Measurements from ENCODE around the gene SLC35F4. TPM values are rescaled to one million over a fixed set of nuclear protein-coding genes. Genes with fewer than 3 reads are reported as not detected.

Gene SLC35F4
- total and polyA plus RNA-seq, 2 donors (not counting 3 experiments of a cell fraction or from before 2014, with no cell fraction given) = not detected

- H3K27ac ChIP-seq (ENCODE audit: insufficient read depth, low read depth, low read length) = no peak overlapping the region
- POLR2A ChIA-PET = no interaction called here
- DNase-seq (ENCODE audit: low read depth, low spot score) (no peak), FAIRE-seq (no peak)
- H3K4me3 ChIP-seq (replicated peaks in 1 of 3; ENCODE audit: insufficient read depth in 1 of 3, low read depth in 1 of 3, low read length in 3 of 3) = no peak overlapping the region
- H3K36me3 ChIP-seq (ENCODE audit: control insufficient read depth in 2 of 2, extremely low read depth in 1 of 2, insufficient read depth in 2 of 2, low read length in 2 of 2) = no peaks in the 10 kb centered on the region
- H3K9me3 ChIP-seq (replicated peaks; ENCODE audit: control insufficient read depth, insufficient read depth, low read length) = no peaks in the 10 kb centered on the region
- TF ChIP-seq EZH2 (IDR thresholded peaks at IDR 0.05; ENCODE audit: borderline replicate concordance, low read depth, low read length, severe bottlenecking) (no peak), POLR2AphosphoS5 (IDR thresholded peaks at IDR 0.05; ENCODE audit: insufficient read depth, low read depth, low read length) (no peak), FOS (IDR thresholded peaks at IDR 0.05; ENCODE audit: borderline replicate concordance, insufficient read depth, low read length) (no peak), CTCF (IDR thresholded peaks at IDR 0.05; ENCODE audit: extremely low read depth in 1 of 2, insufficient read depth in 1 of 2, low read depth in 1 of 2, low read length in 2 of 2) (peak in 1 of 2 donors; percentile 27)
- no peaks in the 10 kb centered on the region for H3K9me1 ChIP-seq (replicated peaks; ENCODE audit: control insufficient read depth, extremely low read depth, insufficient read depth, low read length)
- no peaks in the 10 kb centered on the region for H3K4me1 ChIP-seq (ENCODE audit: control insufficient read depth, extremely low read depth, insufficient read depth, low read length)
- BruUV-seq (replicated peaks) = no TSS peak
- no peaks in the 10 kb centered on the region for H3K79me2 ChIP-seq (ENCODE audit: control insufficient read depth, insufficient read depth, low read length)
- no peak overlapping the region for H3K4me2 ChIP-seq (ENCODE audit: insufficient read depth, low read length)
- H3K27me3 ChIP-seq (ENCODE audit: control insufficient read depth in 2 of 2, insufficient read depth in 2 of 2, low read length in 2 of 2) = no peaks in the 10 kb centered on the region
- CTCF ChIA-PET = no interaction called here
- no peak overlapping the region for H2AFZ ChIP-seq (ENCODE audit: low read depth, low read length)
- no peak overlapping the region for H3K9ac ChIP-seq (replicated peaks; ENCODE audit: extremely low read depth, insufficient read depth, low read length)
- no peaks in the 10 kb centered on the region for H4K20me1 ChIP-seq (replicated peaks; ENCODE audit: control insufficient read depth, extremely low read depth, insufficient read depth, low read length)
- dilution Hi-C loops (cut with MboI; ENCODE audit: extremely low pct_ligation_motif_present, low sequenced_read_pairs) = no loop called here
- intact Hi-C loops (cut with micrococcal nuclease) = loop anchor here (5.0 kb wide), 1 partner anchor 339 kb away; no protein-coding TSS in a partner anchor
Observed at GRCh38 chr14:57533214-57533613, 332.7 kb downstream of the SLC35F4 start.

GRCh38 chr14:57530571-57530970 lies 335.3 kb downstream of the SLC35F4 start:
- Histone ChIP-seq H3K4me2 (ENCODE audit: insufficient read depth, low read length) (no peak overlapping the region), H2AFZ (ENCODE audit: low read depth, low read length) (no peak overlapping the region), H3K9me3 (replicated peaks; ENCODE audit: control insufficient read depth, insufficient read depth, low read length) (no peaks in the 10 kb centered on the region), H3K27me3 (ENCODE audit: control insufficient read depth in 2 of 2, insufficient read depth in 2 of 2, low read length in 2 of 2) (no peaks in the 10 kb centered on the region), H3K36me3 (ENCODE audit: control insufficient read depth in 2 of 2, extremely low read depth in 1 of 2, insufficient read depth in 2 of 2, low read length in 2 of 2) (no peaks in the 10 kb centered on the region), H3K27ac (ENCODE audit: insufficient read depth, low read depth, low read length) (no peak overlapping the region), H3K4me1 (ENCODE audit: control insufficient read depth, extremely low read depth, insufficient read depth, low read length) (no peaks in the 10 kb centered on the region), H3K9me1 (replicated peaks; ENCODE audit: control insufficient read depth, extremely low read depth, insufficient read depth, low read length) (no peaks in the 10 kb centered on the region), H3K9ac (replicated peaks; ENCODE audit: extremely low read depth, insufficient read depth, low read length) (no peak overlapping the region), H4K20me1 (replicated peaks; ENCODE audit: control insufficient read depth, extremely low read depth, insufficient read depth, low read length) (no peaks in the 10 kb centered on the region), H3K4me3 (replicated peaks in 1 of 3; ENCODE audit: insufficient read depth in 1 of 3, low read depth in 1 of 3, low read length in 3 of 3) (no peak overlapping the region), H3K79me2 (ENCODE audit: control insufficient read depth, insufficient read depth, low read length) (no peaks in the 10 kb centered on the region)
- no TSS peak for BruUV-seq (replicated peaks)
- CTCF ChIA-PET = no interaction called here
- DNase-seq (ENCODE audit: low read depth, low spot score) = no peak
- dilution Hi-C loops (cut with MboI; ENCODE audit: extremely low pct_ligation_motif_present, low sequenced_read_pairs) (no loop called here), intact Hi-C loops (cut with micrococcal nuclease) (loop anchor here (5.0 kb wide), 1 partner anchor 342 kb away; no protein-coding TSS in a partner anchor)
- POLR2A ChIA-PET = no interaction called here
- TF ChIP-seq MYC (IDR thresholded peaks at IDR 0.05; ENCODE audit: low read depth, low read length) = no peak
- no peak for TF ChIP-seq JUN (IDR thresholded peaks at IDR 0.05; ENCODE audit: borderline replicate concordance, insufficient read depth, insufficient read length, low read depth)
- TF ChIP-seq EZH2 (IDR thresholded peaks at IDR 0.05; ENCODE audit: borderline replicate concordance, low read depth, low read length, severe bottlenecking) = no peak
- no peak for TF ChIP-seq CTCF (IDR thresholded peaks at IDR 0.05; ENCODE audit: extremely low read depth in 1 of 2, insufficient read depth in 1 of 2, low read depth in 1 of 2, low read length in 2 of 2)
- no peak for TF ChIP-seq POLR2A (IDR thresholded peaks at IDR 0.05; ENCODE audit: low read depth, low read length)
- TF ChIP-seq MAX (IDR thresholded peaks at IDR 0.05; ENCODE audit: insufficient read depth, insufficient read length) = no peak
- TF ChIP-seq FOS (IDR thresholded peaks at IDR 0.05; ENCODE audit: borderline replicate concordance, insufficient read depth, low read length) = no peak
- no peak for TF ChIP-seq POLR2AphosphoS5 (IDR thresholded peaks at IDR 0.05; ENCODE audit: insufficient read depth, low read depth, low read length)
- no peak for TF ChIP-seq GATA2 (IDR thresholded peaks at IDR 0.05; ENCODE audit: insufficient read depth, insufficient read length, low read depth, low read length)
- FAIRE-seq = no peak

All from endothelial cell of umbilical vein (primary cell).